ENCODE results near the gene GPA33.
A peak's percentile ranks its signal among the peaks of the same experiment; 100 is the strongest.
"Not testable (repeated sequence)": the region's sequence is repeated elsewhere in the genome, so short reads cannot be mapped to it uniquely, and the experiment has no call there.

Gene GPA33

GRCh38 chr1:167054531-167054930 is 35.6 kb downstream of the GPA33 start:
- no peak for DNase-seq

- DNase-seq = no peak
These were observed 37.8 kb downstream of the GPA33 start for GRCh38 chr1:167052389-167052788.

- DNase-seq = no peak
These were observed 38.3 kb downstream of the GPA33 start for GRCh38 chr1:167051907-167052306.

DNA sequence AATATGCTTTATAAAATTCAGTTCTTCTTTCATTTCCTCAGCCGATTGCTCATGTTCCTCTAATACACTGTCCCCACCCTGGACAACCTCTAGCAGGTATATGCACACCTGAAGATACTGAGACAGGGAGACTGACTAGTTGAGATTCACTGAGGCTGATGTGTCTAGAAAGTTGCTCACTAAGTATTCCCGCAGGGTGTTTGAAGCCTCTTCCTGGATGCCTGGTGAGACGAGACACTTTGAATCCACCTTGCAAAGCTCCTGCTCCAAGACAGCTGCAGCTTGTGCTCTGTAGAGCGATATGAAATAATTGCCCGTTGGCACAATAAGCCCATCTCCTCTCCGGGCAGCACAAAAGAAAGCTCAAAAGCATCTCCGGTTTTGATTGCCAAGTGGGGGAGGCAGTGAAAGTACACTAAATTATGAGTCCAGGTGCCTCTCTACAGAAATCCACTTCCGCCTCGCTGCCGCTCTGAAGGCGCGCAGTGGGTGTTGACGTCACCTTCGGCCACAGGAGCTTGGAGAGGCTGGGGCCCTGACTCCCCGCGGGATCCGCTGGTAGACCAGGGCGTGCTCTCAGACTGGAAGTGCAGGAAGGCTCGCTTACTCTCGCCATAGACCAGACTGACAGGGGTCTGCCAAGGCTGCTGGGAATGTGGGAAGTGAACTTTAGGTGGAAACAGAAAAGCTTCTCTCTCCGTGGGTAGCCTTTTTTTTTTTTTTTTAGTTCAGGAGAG is 46.3 kb downstream of the GPA33 start:
- peak; percentile 64 for DNase-seq

DNA sequence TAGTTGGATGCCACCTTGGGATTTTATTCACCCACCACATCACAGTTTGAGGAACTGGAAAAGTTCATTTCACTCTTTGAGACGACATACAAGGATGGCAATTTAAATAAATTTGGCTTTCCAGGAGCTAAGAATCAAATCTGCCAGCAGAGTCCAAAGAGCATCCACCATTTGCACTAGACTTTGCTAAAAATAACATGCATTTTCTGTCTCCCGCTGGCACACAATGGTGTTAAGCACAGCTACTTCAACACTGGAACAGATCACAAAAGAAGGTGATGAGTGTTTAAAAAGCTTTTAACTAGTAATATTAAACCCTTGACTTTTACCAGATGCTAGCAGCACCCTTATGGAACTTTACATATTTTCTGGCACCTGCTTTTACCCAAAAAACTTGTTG is 56.5 kb downstream of the GPA33 start:
- DNase-seq = no peak

GRCh38 chr1:167029553-167029952 is 60.6 kb downstream of the GPA33 start:
- not testable (repeated sequence) for DNase-seq

DNA sequence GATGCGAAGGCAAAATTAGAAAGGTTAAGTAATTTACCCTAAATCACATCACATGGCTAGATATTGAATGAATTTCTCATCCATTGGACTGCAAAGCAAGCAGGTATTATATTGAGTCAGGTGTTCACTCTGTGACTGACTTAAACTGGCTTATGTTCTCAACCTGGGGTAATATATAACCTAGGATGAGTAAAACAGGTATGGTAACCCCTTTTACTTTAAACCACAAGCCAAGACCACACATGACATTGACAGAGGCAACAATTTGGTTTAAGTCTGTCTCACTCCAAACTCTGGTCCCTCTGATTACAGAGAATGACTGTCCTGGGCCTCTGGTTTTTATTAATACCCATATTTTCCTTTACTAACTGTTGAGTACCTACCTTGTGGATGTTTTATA is 67.8 kb downstream of the GPA33 start:
- DNase-seq = no peak

DNA sequence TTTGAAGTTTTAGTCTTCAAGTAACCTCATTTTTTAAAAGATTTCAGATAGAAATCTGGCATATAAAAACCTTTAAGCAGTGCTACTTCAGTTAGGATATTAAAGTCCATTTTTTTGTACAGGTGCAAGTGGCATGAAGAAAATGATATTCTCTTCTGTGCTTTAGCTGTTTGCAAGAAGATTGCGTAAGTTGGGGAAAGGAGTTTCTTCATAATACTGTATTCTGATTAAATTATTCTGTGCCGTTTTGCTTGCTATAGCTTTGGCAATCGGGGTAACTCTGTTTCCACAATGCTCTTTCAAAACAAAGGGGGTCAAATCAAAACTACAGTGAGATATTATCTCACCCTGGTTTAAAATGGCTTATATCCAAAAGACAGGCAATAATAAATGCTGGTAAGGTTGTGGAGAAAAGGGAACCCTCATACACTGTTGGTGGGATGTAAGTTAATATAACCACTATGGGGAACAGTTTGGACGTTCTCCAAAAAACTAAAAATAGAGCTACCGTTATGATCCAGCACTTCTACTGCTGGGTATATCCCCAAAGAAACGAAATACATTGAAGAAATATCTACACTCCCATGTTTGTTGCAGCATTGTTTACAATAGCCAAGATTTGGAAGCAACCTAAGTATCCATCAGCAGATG is 74.0 kb downstream of the GPA33 start:
- DNase-seq = no peak

GRCh38 chr1:167013108-167013929 is 76.9 kb downstream of the GPA33 start:
- DNase-seq = no peak

DNA sequence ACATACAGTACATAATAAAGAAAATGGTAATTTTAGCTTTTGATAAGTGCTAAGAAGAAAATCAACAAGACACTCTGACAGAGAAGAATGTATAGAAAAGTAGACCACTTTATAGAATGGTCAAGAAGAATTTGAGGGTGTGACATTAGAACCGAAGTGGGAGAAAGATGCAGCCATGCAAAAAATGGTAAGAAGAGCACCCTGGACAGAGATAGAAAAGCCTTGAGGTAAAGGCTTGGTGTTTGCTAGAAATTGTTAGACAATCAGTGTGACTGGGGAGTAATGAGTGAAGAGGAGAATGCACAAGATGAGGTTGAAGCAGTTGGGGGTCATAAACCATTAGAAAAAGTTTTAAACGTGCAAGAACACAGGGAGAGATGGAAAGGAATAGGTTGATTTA is 77.6 kb downstream of the GPA33 start:
- DNase-seq = no peak

DNA sequence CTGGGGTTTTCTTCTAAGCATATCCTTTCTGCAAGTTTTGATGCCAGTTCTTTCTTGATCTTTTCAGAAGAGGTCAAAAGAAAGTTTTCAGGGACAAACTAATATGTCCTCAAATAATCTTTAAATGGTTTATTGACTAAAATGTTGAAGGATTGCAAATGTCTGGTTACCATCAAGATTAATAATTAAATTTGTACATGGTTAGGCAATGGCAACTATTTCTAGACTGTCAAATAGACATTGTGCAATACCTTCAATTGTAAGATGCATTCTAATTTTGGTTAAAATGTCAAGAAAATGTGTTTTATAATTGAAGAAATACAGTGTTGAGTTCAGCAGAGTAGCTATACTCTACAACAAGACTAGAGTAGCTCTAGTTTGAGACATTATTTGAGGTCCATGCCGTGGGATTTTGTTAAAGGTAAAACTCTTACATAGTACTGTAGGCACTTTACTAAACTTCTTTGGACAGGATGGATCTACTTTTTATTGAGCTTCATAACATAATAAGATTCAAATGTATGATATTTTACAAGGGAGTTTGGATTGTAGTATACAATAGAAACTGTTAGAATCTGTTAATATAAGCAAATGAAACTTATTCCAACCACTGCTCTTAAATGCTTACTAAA is 78.5 kb downstream of the GPA33 start:
- DNase-seq = no peak

DNA sequence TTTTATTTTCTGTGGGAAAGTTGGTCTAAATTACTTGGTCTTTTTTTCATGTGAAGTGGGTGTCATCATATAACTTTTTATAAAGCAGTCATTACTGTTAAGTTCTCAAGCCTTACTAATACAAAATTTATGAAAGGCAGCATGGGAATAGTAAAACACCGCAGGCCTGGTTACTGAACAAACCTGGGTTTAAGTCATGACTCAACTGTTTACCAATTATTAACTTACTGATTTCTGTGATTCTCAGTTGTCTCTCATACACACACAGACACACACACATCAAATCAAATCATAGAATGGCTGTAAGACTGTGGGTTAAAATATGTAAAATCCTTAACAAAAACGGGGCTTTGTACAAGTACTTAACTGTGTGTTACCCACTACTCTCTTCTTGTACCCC is 86.5 kb downstream of the GPA33 start:
- DNase-seq = no peak

Data from activated naive CD4-positive, alpha-beta T cell treated with Interleukin-2 at 50 U/mL for 16 hours (primary cell).